GM20000 (cell line): Measurements from ENCODE around the gene PPIG.
"Not testable (repeated sequence)": the region's sequence is repeated elsewhere in the genome, so short reads cannot be mapped to it uniquely, and the experiment has no call there.

Source experiments
- DNase-seq: peaks from one replicate; pipeline ENCODE4 v3.0.0; 2012; ENCODE audit warnings: low spot score
- TF ChIP-seq, protein P1 (sequence below): IDR thresholded peaks from 2 replicates; pipeline ENCODE4 v1.5.1; 2012; ENCODE audit warnings: mild to moderate bottlenecking, control low read depth; ENCODE audit errors: extremely low read depth, missing control alignments

The PPIG gene

GRCh38 chr2:169565686-169566085, 18.5 kb upstream of the PPIG start:
- DNase-seq, result no peak
- TF ChIP-seq, protein P1, sequence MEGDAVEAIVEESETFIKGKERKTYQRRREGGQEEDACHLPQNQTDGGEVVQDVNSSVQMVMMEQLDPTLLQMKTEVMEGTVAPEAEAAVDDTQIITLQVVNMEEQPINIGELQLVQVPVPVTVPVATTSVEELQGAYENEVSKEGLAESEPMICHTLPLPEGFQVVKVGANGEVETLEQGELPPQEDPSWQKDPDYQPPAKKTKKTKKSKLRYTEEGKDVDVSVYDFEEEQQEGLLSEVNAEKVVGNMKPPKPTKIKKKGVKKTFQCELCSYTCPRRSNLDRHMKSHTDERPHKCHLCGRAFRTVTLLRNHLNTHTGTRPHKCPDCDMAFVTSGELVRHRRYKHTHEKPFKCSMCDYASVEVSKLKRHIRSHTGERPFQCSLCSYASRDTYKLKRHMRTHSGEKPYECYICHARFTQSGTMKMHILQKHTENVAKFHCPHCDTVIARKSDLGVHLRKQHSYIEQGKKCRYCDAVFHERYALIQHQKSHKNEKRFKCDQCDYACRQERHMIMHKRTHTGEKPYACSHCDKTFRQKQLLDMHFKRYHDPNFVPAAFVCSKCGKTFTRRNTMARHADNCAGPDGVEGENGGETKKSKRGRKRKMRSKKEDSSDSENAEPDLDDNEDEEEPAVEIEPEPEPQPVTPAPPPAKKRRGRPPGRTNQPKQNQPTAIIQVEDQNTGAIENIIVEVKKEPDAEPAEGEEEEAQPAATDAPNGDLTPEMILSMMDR, result no peak

DNA sequence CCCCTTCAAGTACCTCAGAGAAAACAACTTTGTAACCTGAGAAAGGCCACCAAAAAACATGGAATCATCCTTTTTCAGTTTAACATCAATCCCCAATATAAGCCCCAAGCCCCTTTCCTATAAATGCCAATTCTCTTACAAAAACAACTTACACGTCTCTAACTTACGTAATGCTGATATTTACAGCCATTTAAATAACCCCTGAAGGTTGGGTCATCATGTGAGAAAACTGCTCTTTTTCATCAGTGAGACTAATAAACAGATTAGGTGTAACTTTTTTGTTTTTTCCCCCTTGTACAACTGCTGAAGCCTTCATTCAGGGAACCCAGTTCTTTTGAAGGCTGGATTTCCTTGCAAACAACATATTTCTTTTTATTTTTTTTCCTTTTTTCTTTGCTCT, 14.2 kb upstream of the PPIG start:
- TF ChIP-seq, protein P1, result no peak
- no peak for DNase-seq

DNA sequence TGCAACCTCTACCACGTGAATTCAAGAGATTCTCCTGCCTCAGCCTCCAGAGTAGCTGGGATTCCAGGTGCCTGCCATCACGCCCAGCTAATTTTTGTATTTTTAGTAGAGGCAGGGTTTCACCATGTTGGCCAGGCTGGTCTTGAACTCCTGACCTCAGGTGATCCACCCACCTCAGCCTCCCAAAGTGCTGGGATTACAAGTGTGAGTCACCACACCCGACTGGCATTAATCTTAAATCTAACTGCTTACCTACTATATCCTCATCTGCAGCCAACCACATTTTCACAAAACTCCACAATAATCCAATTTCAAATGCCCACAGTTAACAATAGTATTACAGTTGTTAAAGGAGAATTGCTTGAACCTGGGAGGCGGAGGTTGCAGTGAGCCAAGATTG, 13.4 kb upstream of the PPIG start:
- DNase-seq, result not testable (repeated sequence)

DNA sequence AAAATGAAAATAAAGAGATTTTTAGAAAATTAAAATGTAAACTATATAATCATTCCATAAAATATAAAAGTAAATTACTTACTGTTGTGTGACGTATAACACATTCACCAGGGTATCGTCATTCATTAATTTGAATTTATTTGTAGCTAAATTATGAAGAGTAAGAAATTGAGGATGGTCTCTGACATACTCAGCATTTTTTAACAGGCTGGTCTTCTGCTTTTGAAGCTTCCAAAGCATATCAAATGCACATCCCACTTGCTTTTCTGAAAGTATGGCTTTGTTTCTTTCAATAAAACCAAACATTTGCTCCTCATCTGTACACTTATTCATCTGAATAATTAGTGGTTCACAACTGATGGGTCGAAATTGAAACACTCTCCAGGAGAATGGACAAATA, 12.6 kb upstream of the PPIG start:
- no peak for DNase-seq
- TF ChIP-seq, protein P1, result no peak

DNA sequence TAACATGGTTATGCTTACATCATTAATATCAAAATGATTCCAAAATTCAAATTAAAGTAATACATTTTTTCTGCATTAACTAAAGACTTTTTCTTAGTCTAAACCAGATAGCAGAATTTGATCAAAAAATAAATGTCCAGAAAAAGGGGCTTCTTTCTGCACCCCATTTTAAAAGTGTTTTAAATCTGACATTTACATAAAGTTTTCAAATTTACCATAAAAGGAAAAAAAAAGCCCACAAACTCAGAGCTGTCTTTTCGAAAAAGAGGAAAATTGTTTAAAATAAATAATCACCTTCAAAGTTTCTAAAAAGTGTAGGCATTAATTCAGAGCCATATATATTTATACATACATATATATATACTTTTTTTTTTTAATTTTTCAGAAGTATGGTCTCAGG, 12.0 kb upstream of the PPIG start:
- DNase-seq, result no peak
- TF ChIP-seq, protein P1, result no peak

GRCh38 chr2:169572821-169573159, 11.4 kb upstream of the PPIG start:
- TF ChIP-seq, protein P1, result no peak
- DNase-seq, result no peak

DNA sequence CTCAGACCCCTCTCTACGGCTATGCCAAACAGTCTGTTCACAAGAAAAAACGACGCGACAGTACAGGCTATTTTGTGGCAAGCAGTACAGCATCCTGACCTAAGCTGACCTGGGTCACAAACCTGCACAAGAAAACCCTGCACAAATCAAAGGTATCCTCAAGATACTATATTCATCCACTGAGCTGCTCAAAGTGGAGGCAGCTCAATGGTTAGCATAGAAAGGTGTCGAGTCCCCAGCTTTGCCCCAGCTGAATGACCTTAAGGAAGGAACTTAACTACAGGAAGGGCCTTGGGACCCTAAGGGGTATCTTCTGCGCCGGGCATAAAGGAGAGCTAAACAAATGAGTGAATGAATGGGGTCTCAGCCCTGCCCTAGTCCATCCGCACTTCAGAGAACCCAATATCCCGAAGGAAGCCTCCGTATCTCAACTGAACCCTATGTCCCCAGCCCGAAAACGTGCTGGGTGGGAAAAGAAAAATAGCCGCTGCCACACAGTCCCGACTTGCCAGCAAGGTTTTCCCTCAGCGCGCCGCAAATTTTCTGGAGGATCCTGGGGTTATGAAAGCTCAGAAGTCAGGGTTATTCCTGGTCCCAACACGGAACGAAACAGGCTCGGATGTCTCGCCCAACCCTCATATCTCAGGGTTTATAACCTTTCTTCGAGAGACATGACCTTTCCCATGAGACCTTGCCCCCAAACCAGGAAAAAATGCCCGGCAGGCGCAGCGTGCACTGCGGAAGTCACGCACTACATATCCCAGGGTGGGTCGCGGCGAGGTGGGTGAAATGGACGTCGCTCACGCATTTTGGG, 10.8 kb upstream of the PPIG start, which contains the start of gene FASTKD1:
Gene FASTKD1, minus strand, starts transcription at position 706 of the 814 bp plus-strand sequence. CDS start 1,836 bp downstream, outside the sequence.
- TF ChIP-seq, protein P1, result no peak
- peak; percentile 92 for DNase-seq

GRCh38 chr2:169573974-169574299, 10.2 kb upstream of the PPIG start:
- DNase-seq, result no peak
- TF ChIP-seq, protein P1, result no peak

DNA sequence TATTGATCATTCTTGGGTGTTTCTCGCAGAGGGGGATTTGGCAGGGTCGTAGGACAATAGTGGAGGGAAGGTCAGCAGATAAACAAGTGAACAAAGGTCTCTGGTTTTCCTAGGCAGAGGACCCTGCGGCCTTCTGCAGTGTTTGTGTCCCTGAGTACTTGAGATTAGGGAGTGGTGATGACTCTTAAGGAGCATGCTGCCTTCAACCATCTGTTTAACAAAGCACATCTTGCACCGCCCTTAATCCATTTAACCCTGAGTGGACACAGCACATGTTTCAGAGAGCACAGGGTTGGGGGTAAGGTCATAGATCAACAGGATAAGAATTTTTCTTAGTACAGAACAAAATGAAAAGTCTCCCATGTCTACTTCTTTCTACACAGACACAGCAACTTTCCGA, 9.6 kb upstream of the PPIG start:
- DNase-seq, result not testable (repeated sequence)

GRCh38 chr2:169575264-169575663, 8.9 kb upstream of the PPIG start:
- not testable (repeated sequence) for DNase-seq
